Activated T-cell treated with anti-CD3 and anti-CD28 coated beads, Interleukin-2, amount 50 U/mL, for 48 hours (primary cell): ENCODE results near the gene IL18BP.

Experiments used
- DNase-seq, 2 experiments: peaks; one replicate each; pipeline ENCODE4 v3.0.0-alpha.2; 2020

The IL18BP gene

DNA sequence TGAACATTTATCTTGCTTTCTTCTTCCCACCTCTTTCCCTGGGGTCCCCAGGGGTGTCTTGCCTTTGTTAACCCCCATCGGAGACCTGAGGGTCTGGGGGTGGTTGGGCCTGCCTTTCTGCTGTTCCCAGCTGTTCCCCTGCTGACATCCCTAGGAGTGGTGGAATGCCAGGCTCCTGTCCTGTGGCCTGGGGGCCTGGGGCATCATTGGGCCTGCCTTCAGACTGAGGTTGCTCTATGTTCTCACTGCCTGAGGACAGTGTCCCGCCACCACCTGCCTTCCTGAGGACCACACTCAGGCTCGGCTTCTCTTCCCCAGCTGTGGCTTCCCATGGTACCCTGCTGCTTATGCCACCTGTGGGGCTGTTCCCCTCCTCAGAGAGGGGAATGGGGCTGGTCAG lies 1.1 kb upstream of the IL18BP start:
- no peak for DNase-seq

DNA sequence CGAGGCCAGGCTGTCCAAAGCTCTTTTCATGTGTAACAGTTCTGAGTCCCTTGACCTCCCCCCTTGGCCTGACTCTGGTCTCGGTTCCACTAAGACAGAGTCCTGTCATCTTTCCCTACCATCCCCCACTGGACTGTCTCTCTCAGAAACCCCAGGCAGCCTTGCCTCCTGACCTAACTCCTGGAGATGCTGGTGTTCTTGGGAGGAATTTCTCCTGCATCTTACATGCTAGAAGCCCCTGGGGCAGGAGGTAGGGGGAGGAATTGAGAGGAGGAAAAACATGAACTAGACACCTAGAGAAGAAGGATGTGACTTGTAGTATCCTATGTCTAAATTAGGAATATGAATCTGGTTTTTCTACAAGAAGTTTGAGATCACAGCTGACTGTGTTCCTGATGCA lies 648 bp upstream of the IL18BP start:
- DNase-seq: no peak

DNA sequence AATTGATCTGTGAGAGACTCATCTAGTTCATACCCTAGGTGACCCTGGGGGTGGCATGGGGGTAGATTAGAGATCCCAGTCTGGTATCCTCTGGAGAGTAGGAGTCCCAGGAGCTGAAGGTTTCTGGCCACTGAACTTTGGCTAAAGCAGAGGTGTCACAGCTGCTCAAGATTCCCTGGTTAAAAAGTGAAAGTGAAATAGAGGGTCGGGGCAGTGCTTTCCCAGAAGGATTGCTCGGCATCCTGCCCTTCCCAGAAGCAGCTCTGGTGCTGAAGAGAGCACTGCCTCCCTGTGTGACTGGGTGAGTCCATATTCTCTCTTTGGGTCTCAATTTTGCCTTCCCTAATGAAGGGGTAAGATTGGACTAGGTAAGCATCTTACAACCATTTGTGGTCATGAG lies 653 bp downstream of the IL18BP start:
- DNase-seq: no peak

DNA sequence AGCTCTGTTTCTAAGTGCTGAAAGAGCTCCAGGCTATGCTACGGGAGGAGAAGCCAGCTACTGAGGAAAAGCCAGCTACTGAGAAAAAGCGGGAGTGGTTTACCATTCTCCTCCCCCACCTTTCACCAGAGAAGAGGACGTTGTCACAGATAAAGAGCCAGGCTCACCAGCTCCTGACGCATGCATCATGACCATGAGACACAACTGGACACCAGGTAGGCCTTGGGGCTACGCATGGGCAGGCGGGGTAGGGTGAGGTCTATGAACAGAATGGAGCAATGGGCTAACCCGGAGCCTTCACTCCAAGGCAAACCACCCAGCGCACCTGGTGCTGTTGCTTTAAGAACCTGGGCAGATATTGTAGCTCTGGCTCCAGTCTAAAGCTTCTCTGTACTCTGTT lies 1.1 kb downstream of the IL18BP start:
- DNase-seq: no peak

GRCh38 chr11:72000202-72000867 lies 1.6 kb downstream of the IL18BP start:
- DNase-seq: no peak

DNA sequence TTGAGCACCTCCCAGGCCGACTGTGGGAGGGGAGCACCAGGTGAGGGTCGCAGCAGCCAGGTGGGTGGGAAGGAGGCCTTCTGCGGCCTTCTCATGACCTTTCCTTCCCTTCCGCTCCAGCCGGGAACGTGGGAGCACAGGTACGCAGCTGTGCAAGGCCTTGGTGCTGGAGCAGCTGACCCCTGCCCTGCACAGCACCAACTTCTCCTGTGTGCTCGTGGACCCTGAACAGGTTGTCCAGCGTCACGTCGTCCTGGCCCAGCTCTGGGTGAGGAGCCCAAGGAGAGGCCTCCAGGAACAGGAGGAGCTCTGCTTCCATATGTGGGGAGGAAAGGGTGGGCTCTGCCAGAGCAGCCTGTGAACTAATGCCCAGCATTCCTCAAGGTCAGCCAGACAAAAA lies 2.6 kb downstream of the IL18BP start:
- no peak for DNase-seq

DNA sequence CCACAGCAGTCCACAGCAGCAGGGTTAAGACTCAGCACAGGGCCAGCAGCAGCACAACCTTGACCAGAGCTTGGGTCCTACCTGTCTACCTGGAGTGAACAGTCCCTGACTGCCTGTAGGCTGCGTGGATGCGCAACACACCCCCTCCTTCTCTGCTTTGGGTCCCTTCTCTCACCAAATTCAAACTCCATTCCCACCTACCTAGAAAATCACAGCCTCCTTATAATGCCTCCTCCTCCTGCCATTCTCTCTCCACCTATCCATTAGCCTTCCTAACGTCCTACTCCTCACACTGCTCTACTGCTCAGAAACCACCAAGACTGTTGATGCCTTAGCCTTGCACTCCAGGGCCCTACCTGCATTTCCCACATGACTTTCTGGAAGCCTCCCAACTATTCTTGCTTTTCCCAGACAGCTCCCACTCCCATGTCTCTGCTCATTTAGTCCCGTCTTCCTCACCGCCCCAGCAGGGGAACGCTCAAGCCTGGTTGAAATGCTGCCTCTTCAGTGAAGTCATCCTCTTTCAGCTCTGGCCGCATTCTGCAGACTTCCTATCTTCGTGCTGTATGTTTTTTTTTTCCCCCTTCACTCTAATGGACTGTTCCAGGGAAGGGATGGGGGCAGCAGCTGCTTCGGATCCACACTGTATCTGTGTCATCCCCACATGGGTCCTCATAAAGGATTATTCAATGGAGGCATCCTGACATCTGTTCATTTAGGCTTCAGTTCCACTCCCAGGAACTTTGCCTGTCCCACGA lies 3.3 kb downstream of the IL18BP start:
- DNase-seq: peak in 1 of 2 experiments; percentile 17

- peak in 1 of 2 experiments; percentile 17 for DNase-seq
Measured at GRCh38 chr11:72002841-72003775, 4.4 kb downstream of the IL18BP start.

GRCh38 chr11:72003776-72004171 lies 5.1 kb downstream of the IL18BP start:
- DNase-seq: peak in 1 of 2 experiments; percentile 19

DNA sequence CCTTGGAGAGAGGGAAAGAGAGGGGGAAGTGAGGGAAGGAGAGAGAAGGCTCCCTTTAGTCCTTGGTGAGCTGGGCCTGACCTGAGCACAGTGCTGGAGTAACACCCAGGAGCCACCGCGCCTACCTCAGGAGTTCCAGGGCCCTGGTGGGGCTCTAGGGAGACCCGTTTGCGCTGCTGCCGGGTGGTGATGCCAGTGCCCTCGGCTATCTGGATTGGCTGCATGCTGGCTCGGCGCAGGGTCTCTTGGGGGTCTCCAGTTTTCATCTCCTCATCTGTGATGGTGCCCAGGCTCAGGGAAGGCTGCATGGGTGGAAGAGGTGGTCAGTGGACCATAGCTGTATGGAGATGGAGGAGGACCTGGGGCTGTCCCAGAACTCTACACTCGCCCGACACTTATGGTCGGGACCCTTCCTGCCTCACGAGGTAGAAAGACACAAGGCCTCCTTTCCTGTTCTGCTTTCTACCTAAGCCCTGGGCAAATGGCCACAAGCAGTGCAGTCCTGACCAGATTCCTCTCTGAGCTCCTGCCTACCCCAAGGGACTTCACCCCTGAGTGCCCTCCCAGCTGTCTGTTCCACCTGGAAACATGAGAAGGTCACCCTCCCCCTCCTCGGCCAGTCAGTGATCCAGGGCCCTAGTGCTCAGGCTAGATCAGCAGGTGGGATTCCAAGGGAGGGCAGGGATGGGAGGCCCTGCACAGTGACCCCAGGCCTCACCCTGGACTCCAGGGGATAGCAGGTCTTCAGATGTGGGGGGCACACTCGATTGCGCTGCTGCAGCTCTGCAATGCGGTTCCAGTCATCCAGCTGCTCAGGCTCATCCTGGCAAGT lies 6.0 kb downstream of the IL18BP start:
- DNase-seq: no peak

GRCh38 chr11:72005347-72006260 lies 6.9 kb downstream of the IL18BP start:
- DNase-seq: peak in 1 of 2 experiments; percentile 17

DNA sequence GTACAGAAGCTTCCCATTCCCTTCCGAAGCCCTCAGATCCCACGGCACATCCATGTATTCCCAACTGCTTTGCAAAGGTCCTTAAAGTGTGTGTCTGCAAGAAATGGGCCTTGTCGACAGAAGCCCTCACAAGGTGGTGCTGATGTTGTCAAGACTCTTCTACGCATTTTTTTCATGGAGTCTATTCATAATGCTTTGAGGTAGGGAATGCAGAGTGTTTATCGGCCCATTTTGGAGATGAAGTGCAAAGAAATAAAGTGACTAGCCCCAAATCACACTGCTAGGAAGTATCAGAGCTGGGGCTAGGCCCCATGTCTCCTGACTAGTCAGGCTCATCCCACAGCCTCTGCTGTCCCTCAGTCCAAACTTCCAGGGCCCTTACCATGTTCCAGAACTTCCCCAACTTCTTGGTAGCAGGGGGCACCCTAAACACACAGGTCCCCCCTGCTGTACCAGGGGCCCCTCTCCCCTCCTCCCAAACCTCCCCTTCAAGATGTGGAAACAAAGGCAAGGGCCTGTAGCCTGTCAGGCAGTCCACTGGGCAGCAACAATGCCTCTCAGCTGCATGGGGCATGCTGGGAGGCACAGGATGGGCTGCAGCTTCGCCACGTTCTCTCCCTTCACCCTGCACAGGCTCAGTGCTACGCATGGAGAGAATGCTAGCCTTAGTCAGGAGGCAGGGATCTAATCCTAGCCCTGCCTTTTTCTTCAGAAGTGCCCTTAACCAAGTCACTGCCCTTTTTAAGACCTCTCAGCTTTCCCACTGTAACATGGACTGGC lies 7.8 kb downstream of the IL18BP start:
- DNase-seq: no peak

GRCh38 chr11:72007089-72007476 lies 8.4 kb downstream of the IL18BP start:
- DNase-seq: no peak

DNA sequence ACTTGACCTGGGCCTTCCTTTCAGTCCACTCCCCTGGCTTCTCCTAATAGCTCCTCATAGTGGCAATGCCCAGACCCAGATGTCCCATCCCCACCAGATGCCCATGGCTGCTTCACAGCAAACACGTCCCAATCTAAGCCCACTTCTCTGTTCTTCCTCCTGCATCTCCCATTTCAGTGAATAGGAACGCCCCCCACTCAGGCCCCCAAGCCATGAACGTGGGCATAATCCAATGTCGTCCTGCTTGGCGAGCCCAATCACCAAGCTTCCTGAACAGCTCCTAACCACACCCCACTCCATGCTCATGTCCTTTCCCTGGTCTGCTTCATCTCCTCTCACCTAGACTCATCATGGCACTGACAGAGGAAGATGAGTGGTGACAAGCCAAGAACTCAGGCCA lies 8.9 kb downstream of the IL18BP start:
- DNase-seq: no peak

DNA sequence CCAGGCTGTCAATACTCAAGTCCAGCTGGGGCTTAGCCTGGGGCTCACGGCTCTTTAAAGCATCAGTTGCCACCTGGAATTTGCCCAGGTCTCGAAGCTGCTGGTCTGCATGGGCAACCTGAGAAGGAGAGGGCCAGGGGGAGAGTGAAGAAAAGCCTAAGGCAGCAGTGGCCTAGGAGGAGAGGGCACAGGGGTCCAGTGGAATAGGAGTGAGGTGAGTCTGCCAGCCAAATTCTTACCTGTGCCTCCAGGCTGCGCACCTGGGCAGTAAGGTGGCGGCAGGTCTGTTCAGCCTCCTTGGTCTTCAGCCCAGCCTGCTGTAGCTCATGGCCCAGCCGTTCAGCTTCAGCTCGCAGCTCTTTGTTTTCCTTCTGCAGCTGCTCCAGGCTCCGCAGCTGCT lies 10.0 kb downstream of the IL18BP start:
- no peak for DNase-seq

GRCh38 chr11:72009156-72009555 lies 10.4 kb downstream of the IL18BP start:
- DNase-seq: no peak

GRCh38 chr11:72010529-72011233 lies 12.0 kb downstream of the IL18BP start:
- DNase-seq: no peak

- no peak for DNase-seq
Measured at GRCh38 chr11:72012091-72012630, 13.5 kb downstream of the IL18BP start.

GRCh38 chr11:72012897-72013721 lies 14.4 kb downstream of the IL18BP start:
- DNase-seq: no peak
